BLaER1 treated with 17β-estradiol and CSF1 and Interleukin-3, amounts not matched to agents 10 nM and 100 nM (cell line): Measurements from ENCODE around the gene DBNDD1.

Experiments used
- H3K27ac ChIP-seq, 11 experiments: shearing (Covaris generic); formaldehyde crosslinking; 2 replicates each; pipeline ENCODE4 v1.8.1; 2022
- H3K27me3 ChIP-seq, 11 experiments: shearing (Covaris generic); formaldehyde crosslinking; 2 replicates each; pipeline ENCODE4 v1.8.1; 2022
- H3K36me3 ChIP-seq, 11 experiments: shearing (Covaris generic); formaldehyde crosslinking; 2 replicates each; pipeline ENCODE4 v1.8.1; 2022
- H3K4me1 ChIP-seq, 10 experiments: shearing (Covaris generic); formaldehyde crosslinking; 2 replicates each; pipeline ENCODE4 v1.8.1; 2022
- H3K4me2 ChIP-seq, 11 experiments: shearing (Covaris generic); formaldehyde crosslinking; 2 replicates each; pipeline ENCODE4 v1.8.1; 2022
- H3K4me3 ChIP-seq, 10 experiments: shearing (Covaris generic); formaldehyde crosslinking; 2 replicates each; pipeline ENCODE4 v1.8.1; 2022
- H3K9ac ChIP-seq, 11 experiments: shearing (Covaris generic); formaldehyde crosslinking; 2 replicates each; pipeline ENCODE4 v1.8.1; 2022
- H3K9me3 ChIP-seq, 11 experiments: shearing (Covaris generic); formaldehyde crosslinking; replicated peaks in 1 of 11; 2 replicates each; pipeline ENCODE4 v1.8.1; 2022
- H4K20me1 ChIP-seq, 11 experiments: shearing (Covaris generic); formaldehyde crosslinking; 2 replicates each; pipeline ENCODE4 v1.8.1; 2022
- Cebpa-rat ChIP-seq, 11 experiments: shearing (Covaris generic); IDR thresholded peaks; 2 replicates each; pipeline ENCODE4 v1.8.1; 2022

The DBNDD1 gene

DNA sequence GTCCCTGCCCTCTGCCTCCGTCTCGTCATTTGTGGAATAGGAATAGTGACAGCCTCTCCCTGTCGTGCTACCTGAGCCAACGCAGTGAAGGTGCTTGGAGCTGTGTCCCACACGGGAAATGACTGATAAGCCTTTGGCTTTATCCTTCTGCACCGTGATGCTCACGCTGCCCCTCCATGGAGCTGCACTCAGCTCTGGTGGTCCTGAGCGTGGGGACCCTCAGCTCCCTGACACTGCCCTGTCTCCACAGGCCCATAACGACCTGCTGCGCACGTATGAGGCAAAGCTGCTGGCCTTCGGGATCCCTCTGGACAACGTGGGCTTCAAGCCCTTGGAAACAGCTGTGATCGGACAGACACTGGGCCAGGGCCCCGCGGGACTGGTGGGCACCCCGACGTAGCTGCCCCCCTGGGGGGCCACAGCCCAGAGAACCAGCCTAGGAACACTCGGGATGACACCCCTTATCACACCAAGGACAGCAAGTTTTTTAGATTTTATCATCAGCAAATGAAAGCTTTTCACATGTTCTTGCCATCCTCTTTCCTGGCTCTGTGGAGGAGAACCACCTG is 23.8 kb upstream of the DBNDD1 start:
- H3K4me2 ChIP-seq: peak overlapping the region in 4 of 11 experiments; percentile 10 to 30 (median 20); a peak in 3 of 22 replicates
- H3K9me3 ChIP-seq: peaks cover 0 to 4% (median 0%) of the 10 kb centered on the region in 11 experiments; a peak in 1 of 22 replicates
- H3K27ac ChIP-seq: no peak overlapping the region
- H3K4me3 ChIP-seq: no peak overlapping the region
- peaks cover 22 to 51% (median 26%) of the 10 kb centered on the region in 11 experiments for H3K36me3 ChIP-seq
- peaks cover 0 to 20% (median 9%) of the 10 kb centered on the region in 10 experiments; a peak in 14 of 20 replicates for H3K4me1 ChIP-seq
- 0 out of 22 replicates have a peak overlapping the region, but pooled peaks of 1 of the 11 experiments have one; percentile 5 for H3K9ac ChIP-seq
- TF ChIP-seq Cebpa-rat (IDR thresholded peaks at IDR 0.05): no peak
- no peaks in the 10 kb centered on the region for H3K27me3 ChIP-seq
- peaks cover 0 to 24% (median 0%) of the 10 kb centered on the region in 11 experiments; a peak in 5 of 22 replicates for H4K20me1 ChIP-seq

DNA sequence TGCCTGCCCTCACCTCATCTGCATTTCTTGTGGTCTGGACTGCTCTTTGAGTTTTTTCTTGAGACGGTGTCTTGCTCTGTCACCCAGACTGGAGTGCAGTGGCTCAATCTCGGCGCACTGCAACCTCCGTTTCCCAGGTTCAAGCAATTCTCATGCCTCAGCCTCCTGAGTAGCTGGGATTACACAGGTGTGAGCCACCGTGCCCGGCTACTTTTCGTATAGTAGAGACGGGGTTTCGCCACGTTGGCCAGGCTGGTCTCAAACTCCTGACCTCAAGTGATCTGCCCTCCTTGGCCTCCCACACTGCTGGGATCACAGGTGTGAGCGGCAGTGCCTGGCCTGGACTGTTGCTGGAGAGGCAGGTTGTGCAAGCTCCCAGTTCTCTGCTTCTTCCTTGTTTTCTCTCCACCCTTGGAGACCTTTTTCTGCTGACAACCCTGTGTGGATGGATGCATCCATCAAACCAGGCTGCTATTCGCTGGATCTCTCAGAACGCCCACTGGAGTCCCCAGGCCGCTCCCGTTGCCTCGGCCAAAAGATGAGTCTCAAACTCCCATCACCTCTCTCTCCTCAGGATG is 22.7 kb upstream of the DBNDD1 start:
- Histone ChIP-seq H4K20me1 (peaks cover 0 to 29% (median 0%) of the 10 kb centered on the region in 11 experiments; a peak in 5 of 22 replicates), H3K9me3 (no peaks in the 10 kb centered on the region; a peak in 1 of 22 replicates), H3K4me2 (no peak overlapping the region), H3K4me3 (no peak overlapping the region), H3K27ac (no peak overlapping the region), H3K27me3 (no peaks in the 10 kb centered on the region), H3K4me1 (peaks cover 0 to 20% (median 9%) of the 10 kb centered on the region in 10 experiments; a peak in 14 of 20 replicates), H3K36me3 (peaks cover 32 to 61% (median 37%) of the 10 kb centered on the region in 11 experiments), H3K9ac (no peak overlapping the region)
- TF ChIP-seq Cebpa-rat (IDR thresholded peaks at IDR 0.05): no peak

DNA sequence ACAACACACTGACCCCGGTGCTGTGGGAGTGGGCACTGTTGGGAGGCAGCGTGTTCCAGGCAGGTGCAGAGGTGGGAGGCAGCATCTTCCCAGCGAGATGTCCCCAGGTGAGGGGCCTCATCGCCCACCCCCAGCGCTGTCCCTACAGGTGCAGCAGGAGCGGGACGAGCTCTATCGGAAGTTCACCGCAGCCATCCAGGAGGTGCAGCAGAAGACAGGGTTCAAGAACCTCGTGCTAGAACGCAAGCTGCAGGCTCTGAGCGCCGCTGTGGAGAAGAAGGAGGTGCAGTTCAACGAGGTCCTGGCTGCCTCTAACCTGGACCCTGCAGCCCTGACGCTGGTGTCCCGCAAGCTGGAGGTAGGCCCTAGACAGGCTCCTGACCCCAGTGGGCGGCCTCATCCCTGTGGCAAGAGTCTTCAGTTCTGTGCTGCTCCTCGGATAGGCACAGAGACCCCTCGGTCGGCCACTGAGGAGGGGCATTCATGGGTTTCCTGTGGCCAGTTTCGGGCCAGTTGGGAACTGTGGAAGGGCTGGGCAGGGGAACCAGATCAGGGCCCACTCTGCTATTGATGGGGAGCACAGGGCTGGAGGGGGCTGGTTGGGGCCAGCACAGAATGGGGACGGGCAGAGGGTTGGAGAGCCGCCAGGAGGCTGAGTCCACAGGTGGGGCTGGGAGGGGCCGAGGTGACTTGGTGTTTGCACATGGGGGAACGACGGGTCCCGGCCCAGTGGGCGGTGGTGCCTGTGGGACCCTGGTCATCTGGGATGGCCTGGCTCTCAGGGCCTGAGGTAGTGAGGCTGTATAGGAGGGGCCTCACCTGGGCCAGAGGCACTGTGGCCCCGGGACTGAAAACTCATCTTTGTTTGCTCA is 21.1 kb upstream of the DBNDD1 start:
- H3K27me3 ChIP-seq: no peaks in the 10 kb centered on the region
- H3K9ac ChIP-seq: no peak overlapping the region
- no peak overlapping the region for H3K27ac ChIP-seq
- H3K36me3 ChIP-seq: peaks cover 44 to 77% (median 53%) of the 10 kb centered on the region in 11 experiments
- H3K4me2 ChIP-seq: no peak overlapping the region
- H3K9me3 ChIP-seq: no peaks in the 10 kb centered on the region
- H3K4me3 ChIP-seq: no peak overlapping the region
- TF ChIP-seq Cebpa-rat (IDR thresholded peaks at IDR 0.05): no peak
- H3K4me1 ChIP-seq: peaks cover 0 to 20% (median 9%) of the 10 kb centered on the region in 10 experiments; a peak in 14 of 20 replicates
- peaks cover 0 to 29% (median 0%) of the 10 kb centered on the region in 11 experiments; a peak in 6 of 22 replicates for H4K20me1 ChIP-seq

DNA sequence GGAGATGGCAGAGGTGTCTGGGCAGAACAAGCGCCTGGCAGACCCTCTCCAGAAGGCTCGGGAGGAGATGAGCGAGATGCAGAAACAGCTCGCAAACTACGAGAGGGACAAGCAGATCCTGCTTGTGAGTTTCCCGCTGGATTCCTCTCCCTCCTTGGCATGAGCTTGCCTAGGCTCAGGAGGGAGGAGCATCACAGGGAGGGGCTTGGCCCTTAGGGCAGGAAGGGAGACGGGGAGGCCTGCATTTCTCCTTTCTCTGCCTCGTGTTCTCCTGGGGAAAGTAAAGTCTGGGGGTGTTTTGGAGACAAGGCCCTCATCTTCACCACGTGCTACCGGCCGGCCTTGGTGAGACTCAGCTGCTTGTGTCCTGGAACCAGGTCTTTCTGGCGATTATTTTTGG is 18.0 kb upstream of the DBNDD1 start:
- Histone ChIP-seq H3K36me3 (peaks cover 46 to 67% (median 56%) of the 10 kb centered on the region in 11 experiments), H3K27ac (no peak overlapping the region), H3K4me1 (peaks cover 0 to 10% (median 0%) of the 10 kb centered on the region in 10 experiments; a peak in 4 of 20 replicates), H3K9me3 (no peaks in the 10 kb centered on the region), H3K4me2 (no peak overlapping the region), H3K4me3 (no peak overlapping the region), H3K27me3 (no peaks in the 10 kb centered on the region), H3K9ac (no peak overlapping the region), H4K20me1 (peaks cover 5 to 39% (median 16%) of the 10 kb centered on the region in 11 experiments; a peak in 18 of 22 replicates)
- no peak for TF ChIP-seq Cebpa-rat (IDR thresholded peaks at IDR 0.05)

DNA sequence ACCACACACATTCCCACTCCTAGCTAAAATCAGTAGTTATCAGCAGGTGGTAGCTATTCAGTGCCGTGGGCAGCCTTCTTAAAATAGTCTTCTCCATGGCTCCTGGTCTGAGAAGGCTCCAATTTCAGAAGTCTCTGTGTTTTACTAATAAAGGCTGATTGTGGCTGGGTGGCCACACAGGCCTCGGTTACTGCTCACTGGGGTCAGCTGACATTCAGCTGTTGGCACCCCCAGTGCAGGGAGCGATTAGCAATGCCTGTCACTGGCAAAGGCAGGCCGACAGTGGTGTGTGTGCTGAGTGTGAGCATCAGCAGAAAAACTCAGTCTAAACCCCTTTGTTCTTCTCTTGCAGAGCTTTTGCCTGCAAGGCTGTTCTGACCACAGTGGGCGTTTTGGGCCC is 16.6 kb upstream of the DBNDD1 start:
- Histone ChIP-seq H3K27ac (no peak overlapping the region), H3K9me3 (no peaks in the 10 kb centered on the region), H3K9ac (no peak overlapping the region), H4K20me1 (peaks cover 7 to 53% (median 29%) of the 10 kb centered on the region in 11 experiments; a peak in 18 of 22 replicates), H3K36me3 (peaks cover 46 to 69% (median 59%) of the 10 kb centered on the region in 11 experiments), H3K4me1 (peaks cover 0 to 10% (median 0%) of the 10 kb centered on the region in 10 experiments; a peak in 4 of 20 replicates), H3K4me2 (no peak overlapping the region), H3K4me3 (no peak overlapping the region), H3K27me3 (no peaks in the 10 kb centered on the region)
- TF ChIP-seq Cebpa-rat (IDR thresholded peaks at IDR 0.05): no peak

DNA sequence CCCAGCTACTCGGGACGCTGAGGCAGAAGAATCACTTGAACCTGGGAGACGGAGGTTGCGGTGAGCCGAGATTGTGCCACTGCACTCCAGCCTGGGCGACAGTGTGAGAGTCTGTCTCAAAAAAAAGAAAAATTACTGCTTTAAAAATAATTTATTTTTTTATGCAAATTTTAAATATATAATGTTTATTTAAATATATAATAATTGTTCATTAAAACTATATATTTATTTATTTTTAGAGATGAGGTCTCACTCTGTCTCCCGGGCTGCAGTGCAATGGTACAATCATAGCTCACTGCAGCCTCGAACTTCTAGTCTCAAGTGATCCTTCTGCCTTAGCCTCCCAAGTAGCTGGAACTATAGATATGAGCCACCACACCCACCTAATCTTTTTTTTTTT is 15.2 kb upstream of the DBNDD1 start:
- no peak overlapping the region for H3K4me2 ChIP-seq
- H3K9me3 ChIP-seq: no peaks in the 10 kb centered on the region
- peaks cover 7 to 55% (median 35%) of the 10 kb centered on the region in 11 experiments; a peak in 18 of 22 replicates for H4K20me1 ChIP-seq
- TF ChIP-seq Cebpa-rat (IDR thresholded peaks at IDR 0.05): no peak
- no peak overlapping the region for H3K27ac ChIP-seq
- no peak overlapping the region for H3K4me3 ChIP-seq
- peaks cover 0 to 10% (median 0%) of the 10 kb centered on the region in 10 experiments; a peak in 7 of 20 replicates for H3K4me1 ChIP-seq
- H3K9ac ChIP-seq: no peak overlapping the region
- peaks cover 34 to 56% (median 48%) of the 10 kb centered on the region in 11 experiments for H3K36me3 ChIP-seq
- H3K27me3 ChIP-seq: no peaks in the 10 kb centered on the region

DNA sequence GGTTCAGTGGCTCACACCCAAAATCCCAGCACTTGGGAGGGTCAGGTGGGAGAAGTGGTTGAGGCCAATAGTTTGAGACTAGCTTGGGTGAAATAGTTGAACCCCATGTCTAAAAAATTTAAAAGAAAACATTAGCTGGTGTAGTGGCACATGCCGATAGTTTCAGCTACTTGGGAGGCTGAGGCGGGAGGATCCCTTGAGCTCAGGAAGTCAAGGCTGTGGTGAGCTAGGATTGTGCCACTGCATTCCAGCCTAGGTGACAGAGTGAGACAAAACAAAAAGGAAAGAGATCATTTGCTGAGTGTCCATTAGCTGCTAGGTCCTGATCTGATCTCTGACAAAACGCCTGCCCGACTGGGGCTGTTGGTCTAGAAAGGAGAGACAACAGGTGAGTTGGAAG is 14.1 kb upstream of the DBNDD1 start:
- no peak for TF ChIP-seq Cebpa-rat (IDR thresholded peaks at IDR 0.05)
- H3K27ac ChIP-seq: peak overlapping the region in 3 of 11 experiments; percentile 15 to 31 (median 17); a peak in 4 of 22 replicates
- H3K36me3 ChIP-seq: peaks cover 30 to 56% (median 38%) of the 10 kb centered on the region in 11 experiments
- peaks cover 7 to 61% (median 35%) of the 10 kb centered on the region in 11 experiments; a peak in 19 of 22 replicates for H4K20me1 ChIP-seq
- no peaks in the 10 kb centered on the region for H3K9me3 ChIP-seq
- no peaks in the 10 kb centered on the region for H3K27me3 ChIP-seq
- H3K4me1 ChIP-seq: peaks cover 0 to 10% (median 0%) of the 10 kb centered on the region in 10 experiments; a peak in 7 of 20 replicates
- H3K9ac ChIP-seq: no peak overlapping the region
- H3K4me3 ChIP-seq: no peak overlapping the region
- H3K4me2 ChIP-seq: 0 out of 22 replicates have a peak overlapping the region, but pooled peaks of 1 of the 11 experiments have one; percentile 6

DNA sequence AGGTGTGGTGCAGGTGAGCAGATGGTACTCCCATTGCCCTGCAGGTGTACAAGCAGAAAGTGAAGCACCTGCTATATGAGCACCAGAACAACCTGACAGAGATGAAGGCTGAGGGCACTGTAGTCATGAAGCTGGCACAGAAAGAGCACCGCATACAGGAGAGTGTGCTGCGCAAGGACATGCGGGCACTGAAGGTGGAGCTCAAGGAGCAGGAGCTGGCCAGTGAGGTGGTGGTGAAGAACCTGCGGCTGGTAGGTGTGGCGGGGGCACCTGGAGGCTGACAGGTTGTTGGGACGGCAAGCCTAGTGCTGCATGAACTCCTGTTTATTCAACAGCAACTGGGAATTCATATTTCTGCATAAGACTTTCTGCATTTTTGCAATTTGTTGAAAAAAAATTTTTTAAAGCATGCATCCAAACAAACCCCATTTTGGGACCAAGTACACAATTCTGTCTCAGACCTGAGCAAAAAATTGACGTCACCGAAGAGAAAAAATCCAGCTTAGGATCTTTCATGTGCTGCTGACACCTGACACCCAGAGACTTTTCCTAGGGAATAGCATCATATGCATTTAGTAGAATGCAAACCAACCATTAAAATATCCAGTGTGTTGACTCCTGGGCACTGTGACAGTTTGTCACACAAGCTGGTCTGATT is 13.5 kb upstream of the DBNDD1 start:
- peaks cover 24 to 51% (median 33%) of the 10 kb centered on the region in 11 experiments for H3K36me3 ChIP-seq
- peaks cover 7 to 58% (median 35%) of the 10 kb centered on the region in 11 experiments; a peak in 19 of 22 replicates for H4K20me1 ChIP-seq

More for the DNA sequence above, 13.5 kb upstream of the DBNDD1 start:
- TF ChIP-seq Cebpa-rat (IDR thresholded peaks at IDR 0.05): no peak
- H3K4me3 ChIP-seq: no peak overlapping the region
- H3K27me3 ChIP-seq: no peaks in the 10 kb centered on the region
- H3K4me1 ChIP-seq: peaks cover 0 to 10% (median 0%) of the 10 kb centered on the region in 10 experiments; a peak in 7 of 20 replicates
- no peak overlapping the region for H3K4me2 ChIP-seq
- H3K9me3 ChIP-seq: no peaks in the 10 kb centered on the region
- no peak overlapping the region for H3K9ac ChIP-seq
- no peak overlapping the region for H3K27ac ChIP-seq
